ENCODE measurements around the gene SPEF1.

- TF ChIP-seq POLR2A (IDR thresholded peaks at IDR 0.05; ENCODE audit: low read length) (no peak), GATA1 (IDR thresholded peaks at IDR 0.05; ENCODE audit: low read depth, low read length) (no peak)
Observed at GRCh38 chr20:3740615-3741301, 40.5 kb downstream of the SPEF1 start.
